Activated CD8-positive, alpha-beta T cell treated with anti-CD3 and anti-CD28 coated beads for 36 hours (primary cell): Measurements from ENCODE around the gene MAPK8IP2. TPM values are rescaled to one million over a fixed set of nuclear protein-coding genes. Genes with fewer than 3 reads are reported as not detected.

ENCODE experiments used
- ATAC-seq: fragments of 200-7000 bp; cut with Tn5 transposase; one replicate; pipeline ENCODE4 v1.10.0; 2021; ENCODE audit warnings: mild to moderate bottlenecking, moderate library complexity
- CTCF ChIA-PET: fragments of 350-600 bp; sonication (Branson Sonifier 250); formaldehyde crosslinking; loops from one replicate; lab custom pipeline; 2021; ENCODE audit warnings: antibody characterized with exemption; lab: Charles Lee
- POLR2A ChIA-PET: fragments of 350-600 bp; sonication (Branson Sonifier 250); formaldehyde crosslinking; loops from one replicate; lab custom pipeline; 2021; ENCODE audit warnings: antibody characterized with exemption; lab: Charles Lee
- DNase-seq: peaks from one replicate; pipeline ENCODE4 v3.0.0-alpha.2; 2020
- H3K27ac Mint-ChIP-seq: one replicate; pipeline ENCODE4 v1.8.0; 2021; ENCODE audit warnings: mild to moderate bottlenecking, mixed read lengths
- H3K27me3 Mint-ChIP-seq: one replicate; pipeline ENCODE4 v1.8.0; 2021; ENCODE audit warnings: mixed read lengths
- H3K36me3 Mint-ChIP-seq: one replicate; pipeline ENCODE4 v1.8.0; 2021; ENCODE audit warnings: low read depth, mixed read lengths
- H3K4me1 Mint-ChIP-seq: one replicate; pipeline ENCODE4 v1.8.0; 2021; ENCODE audit warnings: low read depth, mixed read lengths
- H3K4me3 Mint-ChIP-seq: one replicate; pipeline ENCODE4 v1.8.0; 2021; ENCODE audit warnings: mild to moderate bottlenecking, moderate library complexity, mixed read lengths
- H3K9me3 Mint-ChIP-seq: one replicate; pipeline ENCODE4 v1.8.0; 2021; ENCODE audit warnings: mixed read lengths
- CTCF ChIP-seq: fragments of 200-600 bp; IDR thresholded peaks from one replicate; pipeline ENCODE4 v1.8.0; 2022; ENCODE audit warnings: antibody characterized with exemption, mild to moderate bottlenecking
- intact Hi-C: fragments of 100-400 bp; cut with micrococcal nuclease; formaldehyde crosslinking; loops from one replicate; pipeline ENCODE4 v1.10.0; 2022
- total RNA-seq, 2 experiments: library from RNA; stranded (reverse); gene quantifications; one replicate each; pipeline ENCODE4 v1.2.3, GENCODE V29; 2021

MAPK8IP2 gene
- total RNA-seq, 2 experiments from 2014 or later = 0.11 TPM

GRCh38 chr22:50625131-50625567 is 24.6 kb downstream of the MAPK8IP2 start:
- no peak for ATAC-seq
- peaks cover 46% of the 10 kb centered on the region for H3K4me1 Mint-ChIP-seq

GRCh38 chr22:50625568-50626313 is 25.1 kb downstream of the MAPK8IP2 start:
- Mint-ChIP-seq H3K27me3 (no peaks in the 10 kb centered on the region), H3K9me3 (no peaks in the 10 kb centered on the region), H3K27ac (no peak overlapping the region), H3K36me3 (peaks cover 2% of the 10 kb centered on the region), H3K4me1 (peaks cover 44% of the 10 kb centered on the region), H3K4me3 (no peak overlapping the region)
- TF ChIP-seq CTCF = no peak
- ChIA-PET CTCF (interaction anchor here (1.1 kb wide), 1 partner anchor 44 kb away, joined by 3 read pairs; no protein-coding TSS in a partner anchor), POLR2A (interaction anchor here (1.0 to 1.1 kb wide), 2 partner anchors 86 to 98 kb away, joined by 3 to 4 read pairs; no protein-coding TSS in a partner anchor)
- ATAC-seq (no peak), DNase-seq (no peak)
- intact Hi-C loops = no loop called here

More at GRCh38 chr22:50625131-50625567, 24.6 kb downstream of the MAPK8IP2 start:
- ChIA-PET POLR2A (interaction anchor here (1.1 kb wide), 1 partner anchor 85 kb away, joined by 4 read pairs; no protein-coding TSS in a partner anchor), CTCF (interaction anchor here (1.1 kb wide), 1 partner anchor 44 kb away, joined by 3 read pairs; no protein-coding TSS in a partner anchor)
- Mint-ChIP-seq H3K27ac (no peak overlapping the region), H3K9me3 (no peaks in the 10 kb centered on the region), H3K36me3 (peaks cover 2% of the 10 kb centered on the region), H3K27me3 (no peaks in the 10 kb centered on the region), H3K4me3 (no peak overlapping the region)
- intact Hi-C loops = no loop called here
- TF ChIP-seq CTCF = no peak
- no peak for DNase-seq

GRCh38 chr22:50626314-50626849 is 25.8 kb downstream of the MAPK8IP2 start:
- no peak for ATAC-seq
- intact Hi-C loops = no loop called here
- H3K4me1 Mint-ChIP-seq = peaks cover 38% of the 10 kb centered on the region
- POLR2A ChIA-PET = interaction anchor here (1.0 to 1.6 kb wide), 3 partner anchors 44 to 99 kb away, joined by 3 to 5 read pairs (median 3); partner anchors contain the start of gene CHKB
- no peaks in the 10 kb centered on the region for H3K9me3 Mint-ChIP-seq
- H3K27ac Mint-ChIP-seq = no peak overlapping the region
- H3K27me3 Mint-ChIP-seq = no peaks in the 10 kb centered on the region
- H3K4me3 Mint-ChIP-seq = peak overlapping the region; percentile 55
- CTCF ChIA-PET = interaction anchor here (1.1 kb wide), 1 partner anchor 43 kb away, joined by 3 read pairs; no protein-coding TSS in a partner anchor
- DNase-seq = no peak
- peaks cover 2% of the 10 kb centered on the region for H3K36me3 Mint-ChIP-seq
- no peak for TF ChIP-seq CTCF

GRCh38 chr22:50626850-50627641 is 26.5 kb downstream of the MAPK8IP2 start:
- intact Hi-C loops = no loop called here

More at GRCh38 chr22:50626850-50627641, 26.5 kb downstream of the MAPK8IP2 start:
- ChIA-PET POLR2A (interaction anchor here (0.7 to 1.6 kb wide), 7 partner anchors 44 to 101 kb away, joined by 3 to 5 read pairs (median 3); partner anchors contain the start of genes CHKB and SCO2), CTCF (no interaction called here)
- peak; percentile 48 for DNase-seq
- ATAC-seq = no peak
- peak overlapping the region; percentile 86 for H3K4me3 Mint-ChIP-seq
- H3K36me3 Mint-ChIP-seq = peaks cover 2% of the 10 kb centered on the region
- no peaks in the 10 kb centered on the region for H3K9me3 Mint-ChIP-seq
- H3K27ac Mint-ChIP-seq = peak overlapping the region; percentile 59
- no peak for TF ChIP-seq CTCF
- H3K4me1 Mint-ChIP-seq = peaks cover 31% of the 10 kb centered on the region
- H3K27me3 Mint-ChIP-seq = no peaks in the 10 kb centered on the region
